ENCODE measurements around the gene MPZL2.

DNA sequence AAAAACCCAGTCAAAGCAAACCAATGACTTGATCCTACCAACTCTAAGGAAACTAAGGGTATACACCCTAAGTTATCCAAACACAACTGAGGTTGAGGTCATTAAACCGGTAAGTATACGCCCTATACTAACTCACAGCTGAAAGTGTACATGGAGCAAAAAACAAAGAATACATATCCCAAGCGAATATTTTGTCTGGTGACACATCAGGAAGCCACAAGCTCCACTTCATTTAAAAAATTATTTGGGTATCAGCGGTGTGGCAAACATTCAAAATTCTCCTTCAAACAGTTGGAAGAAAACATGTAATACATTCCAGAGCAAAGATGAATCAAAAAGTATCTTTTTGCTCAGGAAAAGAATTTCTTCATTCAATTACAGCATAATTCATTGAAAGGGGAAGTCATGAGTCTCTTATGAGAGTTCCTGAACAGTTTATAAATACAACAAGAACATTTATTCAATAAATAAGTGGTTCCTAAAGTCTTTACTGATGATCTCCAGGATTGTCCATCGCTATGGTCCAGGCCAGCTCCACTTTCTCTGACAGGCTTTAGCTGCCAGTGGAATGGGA is 34.7 kb downstream of the MPZL2 start:
- no peak for TF ChIP-seq POLR2A (IDR thresholded peaks at IDR 0.05)
- no peak for TF ChIP-seq POLR2AphosphoS5 (IDR thresholded peaks at IDR 0.05)
